ENCODE measurements around the gene ESPNL. TPM values are rescaled to one million over a fixed set of nuclear protein-coding genes. Genes with fewer than 3 reads are reported as not detected.

ESPNL gene
- total RNA-seq, 2 donors from 2014 or later: 0.15 to 0.86 TPM

- H3K4me3 Mint-ChIP-seq: no peak overlapping the region
- H3K9me3 Mint-ChIP-seq: no peaks in the 10 kb centered on the region
- Histone ChIP-seq H3K27me3 (ENCODE audit: control insufficient read depth, insufficient read depth, low read length, poor library complexity, severe bottlenecking) (no peaks in the 10 kb centered on the region), H3K4me3 (ENCODE audit: low read length) (no peak overlapping the region), H3K27ac (ENCODE audit: low read depth, low read length) (no peak overlapping the region), H3K4me1 (ENCODE audit: control insufficient read depth, insufficient read depth, low read length) (no peaks in the 10 kb centered on the region), H3K9me3 (ENCODE audit: control insufficient read depth, low read length) (no peaks in the 10 kb centered on the region), H3K36me3 (ENCODE audit: control insufficient read depth, insufficient read depth, low read length) (no peaks in the 10 kb centered on the region), H3K9ac (ENCODE audit: extremely low read depth, low read length, poor library complexity, severe bottlenecking) (no peak overlapping the region)
- no peak overlapping the region for H3K27ac Mint-ChIP-seq
- H3K4me1 Mint-ChIP-seq: peaks cover 4% of the 10 kb centered on the region
- H3K27me3 Mint-ChIP-seq (ENCODE audit: insufficient read depth): no peaks in the 10 kb centered on the region
- no peaks in the 10 kb centered on the region for H3K36me3 Mint-ChIP-seq (ENCODE audit: low read depth)
- WGBS, 2 experiments (ENCODE audit: insufficient coverage in 1 of 2, insufficient read length in 1 of 2): 94 to 95% methylated on average over 19 of the region's 19 CpGs
- no peak for TF ChIP-seq CTCF (conservative IDR thresholded peaks at IDR 0.05)
- peak; percentile 56 for DNase-seq
Observed at GRCh38 chr2:238097201-238097987, 2.7 kb upstream of the ESPNL start.

DNA sequence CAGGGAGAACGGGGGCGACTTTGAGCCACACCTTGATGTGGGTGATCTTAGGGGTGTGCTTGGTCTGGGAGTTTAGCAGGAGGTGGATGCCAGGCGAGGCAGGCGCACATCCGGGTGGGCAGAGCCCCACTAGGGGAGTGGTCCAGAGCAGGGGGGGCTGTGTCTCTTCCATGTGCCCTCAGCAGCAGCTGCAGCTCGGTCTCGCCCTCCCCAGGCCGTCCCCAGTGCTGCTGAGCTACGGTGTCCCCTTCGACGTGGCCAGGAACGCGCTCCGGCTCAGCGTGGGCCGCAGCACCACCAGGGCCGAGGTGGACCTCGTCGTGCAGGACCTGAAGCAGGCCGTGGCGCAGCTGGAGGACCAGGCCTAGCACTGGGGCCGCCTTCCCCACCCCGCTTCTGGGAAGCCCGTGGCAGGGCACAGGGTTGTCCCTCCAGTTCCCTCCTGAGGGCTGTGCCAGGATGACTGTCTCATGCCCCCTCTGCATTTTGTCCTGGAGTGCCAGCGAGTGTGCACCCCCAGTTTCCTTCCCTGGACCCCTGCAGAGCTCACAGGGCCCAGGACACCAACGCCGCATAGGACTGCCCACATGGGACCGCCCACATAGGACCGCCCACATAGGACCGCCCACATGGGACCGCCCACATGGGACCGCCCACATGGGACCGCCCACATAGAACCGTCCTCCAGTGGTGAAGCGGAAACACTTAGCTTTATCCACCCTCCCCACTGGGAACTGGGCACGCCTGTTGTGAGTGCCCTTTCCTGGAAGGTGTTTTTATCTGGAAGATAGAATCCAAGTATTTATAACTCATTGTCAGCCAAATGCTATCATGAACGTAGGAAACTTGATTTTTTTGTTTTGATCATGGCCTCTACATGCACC is 1.9 kb upstream of the ESPNL start:
- no peaks in the 10 kb centered on the region for H3K36me3 Mint-ChIP-seq (ENCODE audit: low read depth)
- H3K4me1 ChIP-seq (ENCODE audit: control insufficient read depth, insufficient read depth, low read length): no peaks in the 10 kb centered on the region
- H3K36me3 ChIP-seq (ENCODE audit: control insufficient read depth, insufficient read depth, low read length): no peaks in the 10 kb centered on the region
- H3K4me3 ChIP-seq (ENCODE audit: low read length): no peak overlapping the region
- H3K9ac ChIP-seq (ENCODE audit: extremely low read depth, low read length, poor library complexity, severe bottlenecking): no peak overlapping the region
- no peaks in the 10 kb centered on the region for H3K9me3 ChIP-seq (ENCODE audit: control insufficient read depth, low read length)
- WGBS, 2 experiments (ENCODE audit: insufficient coverage in 1 of 2, insufficient read length in 1 of 2): 84 to 93% methylated on average over 24 to 37 of the region's 37 CpGs
- no peaks in the 10 kb centered on the region for H3K27me3 ChIP-seq (ENCODE audit: control insufficient read depth, insufficient read depth, low read length, poor library complexity, severe bottlenecking)
- H3K27ac ChIP-seq (ENCODE audit: low read depth, low read length): no peak overlapping the region
- H3K27me3 Mint-ChIP-seq (ENCODE audit: insufficient read depth): no peaks in the 10 kb centered on the region
- H3K4me3 Mint-ChIP-seq: no peak overlapping the region
- peak; percentile 94 for DNase-seq
- TF ChIP-seq CTCF (conservative IDR thresholded peaks at IDR 0.05): no peak
- no peak overlapping the region for H3K27ac Mint-ChIP-seq
- H3K4me1 Mint-ChIP-seq: peaks cover 4% of the 10 kb centered on the region
- H3K9me3 Mint-ChIP-seq: no peaks in the 10 kb centered on the region

DNA sequence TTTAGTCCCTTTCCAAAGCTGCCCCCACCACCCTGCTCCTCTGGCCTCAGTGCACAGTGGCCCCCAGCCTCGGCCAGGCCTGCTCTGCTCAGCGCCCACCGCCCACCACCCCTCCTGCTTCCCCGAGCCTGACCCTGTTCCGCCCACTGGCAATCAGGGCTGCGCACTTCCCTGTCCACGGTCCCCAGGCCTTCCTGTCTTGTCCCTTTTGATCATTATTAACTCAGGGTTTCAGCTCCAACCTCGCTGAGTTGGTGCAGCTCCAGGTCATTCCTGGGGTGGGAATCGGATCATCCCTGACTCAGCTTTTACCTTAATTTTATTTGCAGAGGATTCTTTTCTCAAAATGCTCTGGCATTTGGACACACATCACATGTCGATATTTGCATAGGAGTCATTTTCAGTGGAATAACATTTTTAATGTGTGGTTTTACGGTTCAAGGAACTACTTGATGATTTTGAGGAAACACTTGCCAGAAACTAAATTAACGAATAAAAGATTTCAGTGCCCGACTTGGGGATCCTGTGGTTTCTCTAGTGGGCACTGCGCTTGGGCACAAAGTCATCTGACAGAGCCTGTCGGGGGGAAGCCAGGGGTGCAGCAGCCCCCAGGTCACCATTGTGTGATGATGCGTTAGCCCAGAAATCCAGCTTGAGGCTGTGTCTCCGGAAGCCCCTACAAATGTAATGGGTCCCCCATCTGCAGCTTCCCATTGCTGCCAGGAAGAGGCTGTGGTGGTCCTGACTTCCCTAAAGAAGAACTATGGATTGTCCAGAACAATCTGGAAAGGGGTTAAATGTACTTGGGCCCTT is 1.0 kb upstream of the ESPNL start:
- TF ChIP-seq CTCF (conservative IDR thresholded peaks at IDR 0.05): no peak
- H3K27ac Mint-ChIP-seq: no peak overlapping the region
- WGBS, 2 experiments (ENCODE audit: insufficient coverage in 1 of 2, insufficient read length in 1 of 2): 90 to 93% methylated on average over 12 to 17 of the region's 17 CpGs
- Histone ChIP-seq H3K4me3 (ENCODE audit: low read length) (no peak overlapping the region), H3K36me3 (ENCODE audit: control insufficient read depth, insufficient read depth, low read length) (no peaks in the 10 kb centered on the region), H3K27me3 (ENCODE audit: control insufficient read depth, insufficient read depth, low read length, poor library complexity, severe bottlenecking) (no peaks in the 10 kb centered on the region), H3K4me1 (ENCODE audit: control insufficient read depth, insufficient read depth, low read length) (no peaks in the 10 kb centered on the region), H3K9ac (ENCODE audit: extremely low read depth, low read length, poor library complexity, severe bottlenecking) (no peak overlapping the region), H3K9me3 (ENCODE audit: control insufficient read depth, low read length) (no peaks in the 10 kb centered on the region), H3K27ac (ENCODE audit: low read depth, low read length) (no peak overlapping the region)
- H3K4me3 Mint-ChIP-seq: no peak overlapping the region
- peaks cover 4% of the 10 kb centered on the region for H3K4me1 Mint-ChIP-seq
- no peak for DNase-seq
- H3K36me3 Mint-ChIP-seq (ENCODE audit: low read depth): no peaks in the 10 kb centered on the region
- no peaks in the 10 kb centered on the region for H3K27me3 Mint-ChIP-seq (ENCODE audit: insufficient read depth)
- H3K9me3 Mint-ChIP-seq: no peaks in the 10 kb centered on the region

Data from endodermal cell (in vitro differentiated cells).